ENCODE data around the gene LCP2. TPM values are rescaled to one million over a fixed set of nuclear protein-coding genes. Genes with fewer than 3 reads are reported as not detected.

LCP2 gene
- total and polyA plus RNA-seq, 8 donors: 7.0 to 110 (median 9.5) TPM

DNA sequence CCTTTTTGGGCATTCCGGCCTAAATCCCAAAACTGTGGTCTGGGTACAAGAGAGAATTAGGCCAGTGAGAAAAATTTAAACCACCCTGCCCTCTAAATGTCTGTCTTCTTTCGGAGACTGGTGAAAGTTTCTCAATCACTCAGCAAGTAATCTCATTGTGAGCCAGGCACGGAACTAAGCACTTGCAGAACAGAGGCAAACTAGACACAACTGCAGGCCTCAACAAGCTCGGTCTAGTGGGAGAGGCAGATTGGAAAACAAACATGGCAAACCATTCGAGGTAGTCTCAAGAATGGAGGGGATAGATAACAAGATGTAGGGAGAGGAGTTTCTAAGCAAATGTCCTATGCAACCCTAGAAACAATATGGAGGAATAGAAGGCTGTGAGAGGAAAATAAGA, 73.7 kb downstream of the LCP2 start:
- Histone ChIP-seq H3K36me3 (no peaks in the 10 kb centered on the region), H3K27ac (no peak overlapping the region), H3K9me3 (no peaks in the 10 kb centered on the region), H3K27me3 (no peaks in the 10 kb centered on the region), H3K4me1 (no peaks in the 10 kb centered on the region), H3K4me3 (no peak overlapping the region)
- TF ChIP-seq, protein P1, sequence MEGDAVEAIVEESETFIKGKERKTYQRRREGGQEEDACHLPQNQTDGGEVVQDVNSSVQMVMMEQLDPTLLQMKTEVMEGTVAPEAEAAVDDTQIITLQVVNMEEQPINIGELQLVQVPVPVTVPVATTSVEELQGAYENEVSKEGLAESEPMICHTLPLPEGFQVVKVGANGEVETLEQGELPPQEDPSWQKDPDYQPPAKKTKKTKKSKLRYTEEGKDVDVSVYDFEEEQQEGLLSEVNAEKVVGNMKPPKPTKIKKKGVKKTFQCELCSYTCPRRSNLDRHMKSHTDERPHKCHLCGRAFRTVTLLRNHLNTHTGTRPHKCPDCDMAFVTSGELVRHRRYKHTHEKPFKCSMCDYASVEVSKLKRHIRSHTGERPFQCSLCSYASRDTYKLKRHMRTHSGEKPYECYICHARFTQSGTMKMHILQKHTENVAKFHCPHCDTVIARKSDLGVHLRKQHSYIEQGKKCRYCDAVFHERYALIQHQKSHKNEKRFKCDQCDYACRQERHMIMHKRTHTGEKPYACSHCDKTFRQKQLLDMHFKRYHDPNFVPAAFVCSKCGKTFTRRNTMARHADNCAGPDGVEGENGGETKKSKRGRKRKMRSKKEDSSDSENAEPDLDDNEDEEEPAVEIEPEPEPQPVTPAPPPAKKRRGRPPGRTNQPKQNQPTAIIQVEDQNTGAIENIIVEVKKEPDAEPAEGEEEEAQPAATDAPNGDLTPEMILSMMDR (IDR thresholded peaks at IDR 0.05): no peak
- no peak for ATAC-seq
- no peak for DNase-seq
- intact Hi-C loops (cut with DNase I): loop anchor here in 1 of 2 donors (10.0 kb wide), 1 partner anchor 411 kb away; no protein-coding TSS in a partner anchor

- intact Hi-C loops (cut with DNase I): loop anchor here in 1 of 2 donors (10.0 kb wide), 1 partner anchor 411 kb away; no protein-coding TSS in a partner anchor
- no peak overlapping the region for H3K27ac ChIP-seq
- DNase-seq: peak in 1 of 4 donors; percentile 39
Measured at GRCh38 chr5:170223360-170223759, 74.2 kb downstream of the LCP2 start.

GRCh38 chr5:170221327-170221741, 76.2 kb downstream of the LCP2 start:
- H3K4me1 ChIP-seq: no peaks in the 10 kb centered on the region
- no peak overlapping the region for H3K4me3 ChIP-seq
- intact Hi-C loops (cut with DNase I): loop anchor here in 1 of 2 donors (10.0 kb wide), 1 partner anchor 413 kb away; no protein-coding TSS in a partner anchor
- peak; percentile 62 for ATAC-seq
- TF ChIP-seq, protein P1 (IDR thresholded peaks at IDR 0.05): no peak
- no peaks in the 10 kb centered on the region for H3K9me3 ChIP-seq
- no peak overlapping the region for H3K27ac ChIP-seq
- H3K27me3 ChIP-seq: no peaks in the 10 kb centered on the region
- H3K36me3 ChIP-seq: no peaks in the 10 kb centered on the region
- DNase-seq: peak in 2 of 4 donors; percentile 58 to 79

More at GRCh38 chr5:170223360-170223759, 74.2 kb downstream of the LCP2 start:
- no peak for ATAC-seq
- no peaks in the 10 kb centered on the region for H3K27me3 ChIP-seq
- H3K4me1 ChIP-seq: no peaks in the 10 kb centered on the region
- H3K9me3 ChIP-seq: no peaks in the 10 kb centered on the region
- no peaks in the 10 kb centered on the region for H3K36me3 ChIP-seq
- TF ChIP-seq, protein P1 (IDR thresholded peaks at IDR 0.05): no peak
- H3K4me3 ChIP-seq: no peak overlapping the region

- intact Hi-C loops (cut with DNase I): loop anchor here in 1 of 2 donors (10.0 kb wide), 1 partner anchor 415 kb away; no protein-coding TSS in a partner anchor
- no peak for ATAC-seq
- H3K9me3 ChIP-seq: no peaks in the 10 kb centered on the region
- H3K4me3 ChIP-seq: no peak overlapping the region
- H3K27me3 ChIP-seq: no peaks in the 10 kb centered on the region
- no peaks in the 10 kb centered on the region for H3K36me3 ChIP-seq
- no peak overlapping the region for H3K27ac ChIP-seq
- TF ChIP-seq, protein P1 (IDR thresholded peaks at IDR 0.05): no peak
- no peak for DNase-seq
- no peaks in the 10 kb centered on the region for H3K4me1 ChIP-seq
Measured at GRCh38 chr5:170220191-170220590, 77.4 kb downstream of the LCP2 start.

DNA sequence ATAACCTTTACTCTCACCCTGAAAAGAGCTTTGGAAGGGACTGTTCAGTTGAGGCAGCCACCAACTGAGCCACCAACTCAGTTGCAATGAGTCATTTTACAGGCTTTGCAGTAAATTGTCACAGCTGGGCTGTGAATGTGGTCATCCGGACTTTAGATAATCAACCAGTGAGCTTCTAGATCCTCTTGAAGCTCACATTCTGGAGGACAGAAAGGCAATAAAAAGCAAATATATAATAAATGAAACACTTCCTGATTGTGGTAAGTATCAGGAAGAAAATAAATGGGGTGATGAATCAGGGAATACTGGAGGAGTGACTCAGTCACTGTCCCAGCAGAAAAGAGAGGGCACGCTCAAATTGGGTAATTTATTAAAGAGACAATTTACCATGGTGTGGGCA, 78.0 kb downstream of the LCP2 start:
- H3K27me3 ChIP-seq: no peaks in the 10 kb centered on the region
- H3K4me1 ChIP-seq: no peaks in the 10 kb centered on the region
- no peak for ATAC-seq
- no peak overlapping the region for H3K4me3 ChIP-seq
- no peaks in the 10 kb centered on the region for H3K36me3 ChIP-seq
- intact Hi-C loops (cut with DNase I): loop anchor here in 1 of 2 donors (10.0 kb wide), 1 partner anchor 415 kb away; no protein-coding TSS in a partner anchor
- TF ChIP-seq, protein P1 (IDR thresholded peaks at IDR 0.05): no peak
- H3K27ac ChIP-seq: no peak overlapping the region
- H3K9me3 ChIP-seq: no peaks in the 10 kb centered on the region
- DNase-seq: no peak

All from left lung (tissue), 10 donors.